Measurements from ENCODE around the gene PDIA5.
"Not testable (repeated sequence)": the region's sequence is repeated elsewhere in the genome, so short reads cannot be mapped to it uniquely, and the experiment has no call there.

Gene PDIA5

GRCh38 chr3:123098426-123099330, 31.9 kb downstream of the PDIA5 start:
- no peak for DNase-seq (ENCODE audit: low spot score in 2 of 2)
- Histone ChIP-seq H3K9me3 (no peaks in the 10 kb centered on the region), H3K27me3 (ENCODE audit: low read depth) (no peaks in the 10 kb centered on the region), H3K4me3 (no peak overlapping the region), H3K4me1 (no peaks in the 10 kb centered on the region), H3K36me3 (replicated peaks) (peaks cover 39% of the 10 kb centered on the region)
- in situ Hi-C loops (cut with MboI; ENCODE audit: low sequenced_read_pairs): no loop called here

GRCh38 chr3:123099331-123100192, 32.7 kb downstream of the PDIA5 start:
- H3K36me3 ChIP-seq (replicated peaks): peaks cover 35% of the 10 kb centered on the region
- no peaks in the 10 kb centered on the region for H3K4me1 ChIP-seq
- no peaks in the 10 kb centered on the region for H3K9me3 ChIP-seq
- no peak overlapping the region for H3K4me3 ChIP-seq
- DNase-seq (ENCODE audit: low spot score in 2 of 2): no peak
- no peaks in the 10 kb centered on the region for H3K27me3 ChIP-seq (ENCODE audit: low read depth)
- in situ Hi-C loops (cut with MboI; ENCODE audit: low sequenced_read_pairs): no loop called here

- DNase-seq (ENCODE audit: low spot score in 2 of 2): no peak
- peaks cover 42% of the 10 kb centered on the region for H3K36me3 ChIP-seq (replicated peaks)
- H3K4me1 ChIP-seq: no peaks in the 10 kb centered on the region
- in situ Hi-C loops (cut with MboI; ENCODE audit: low sequenced_read_pairs): no loop called here
- no peak overlapping the region for H3K4me3 ChIP-seq
- no peaks in the 10 kb centered on the region for H3K27me3 ChIP-seq (ENCODE audit: low read depth)
- H3K9me3 ChIP-seq: no peaks in the 10 kb centered on the region
Measured at GRCh38 chr3:123100193-123100776, 33.5 kb downstream of the PDIA5 start.

GRCh38 chr3:123102249-123102648, 35.4 kb downstream of the PDIA5 start:
- Histone ChIP-seq H3K9me3 (no peaks in the 10 kb centered on the region), H3K4me3 (no peak overlapping the region), H3K36me3 (replicated peaks) (peaks cover 52% of the 10 kb centered on the region), H3K4me1 (no peaks in the 10 kb centered on the region), H3K27me3 (ENCODE audit: low read depth) (no peaks in the 10 kb centered on the region)
- DNase-seq (ENCODE audit: low spot score in 2 of 2): no peak
- in situ Hi-C loops (cut with MboI; ENCODE audit: low sequenced_read_pairs): no loop called here

GRCh38 chr3:123102826-123103225, 36.0 kb downstream of the PDIA5 start:
- H3K9me3 ChIP-seq: no peaks in the 10 kb centered on the region
- in situ Hi-C loops (cut with MboI; ENCODE audit: low sequenced_read_pairs): no loop called here
- no peaks in the 10 kb centered on the region for H3K27me3 ChIP-seq (ENCODE audit: low read depth)
- H3K36me3 ChIP-seq (replicated peaks): peaks cover 58% of the 10 kb centered on the region
- H3K4me1 ChIP-seq: no peaks in the 10 kb centered on the region
- DNase-seq (ENCODE audit: low spot score in 2 of 2): no peak
- H3K4me3 ChIP-seq: no peak overlapping the region

- Histone ChIP-seq H3K4me1 (no peaks in the 10 kb centered on the region), H3K36me3 (replicated peaks) (peaks cover 54% of the 10 kb centered on the region), H3K9me3 (no peaks in the 10 kb centered on the region), H3K4me3 (no peak overlapping the region), H3K27me3 (ENCODE audit: low read depth) (no peaks in the 10 kb centered on the region)
- DNase-seq (ENCODE audit: low spot score in 2 of 2): no peak
- in situ Hi-C loops (cut with MboI; ENCODE audit: low sequenced_read_pairs): no loop called here
Measured at GRCh38 chr3:123104550-123104949, 37.7 kb downstream of the PDIA5 start.

- in situ Hi-C loops (cut with MboI; ENCODE audit: low sequenced_read_pairs): no loop called here
- no peaks in the 10 kb centered on the region for H3K9me3 ChIP-seq
- DNase-seq (ENCODE audit: low spot score in 2 of 2): no peak
- H3K4me3 ChIP-seq: no peak overlapping the region
- H3K4me1 ChIP-seq: no peaks in the 10 kb centered on the region
- no peaks in the 10 kb centered on the region for H3K27me3 ChIP-seq (ENCODE audit: low read depth)
- H3K36me3 ChIP-seq (replicated peaks): peaks cover 56% of the 10 kb centered on the region
Measured at GRCh38 chr3:123105201-123106189, 38.7 kb downstream of the PDIA5 start.

- no peaks in the 10 kb centered on the region for H3K9me3 ChIP-seq
- peaks cover 37% of the 10 kb centered on the region for H3K36me3 ChIP-seq (replicated peaks)
- no peaks in the 10 kb centered on the region for H3K4me1 ChIP-seq
- no peak overlapping the region for H3K4me3 ChIP-seq
- no peak for DNase-seq (ENCODE audit: low spot score in 2 of 2)
- in situ Hi-C loops (cut with MboI; ENCODE audit: low sequenced_read_pairs): no loop called here
- no peaks in the 10 kb centered on the region for H3K27me3 ChIP-seq (ENCODE audit: low read depth)
Measured at GRCh38 chr3:123110282-123110975, 43.6 kb downstream of the PDIA5 start.

GRCh38 chr3:123110976-123111615, 44.3 kb downstream of the PDIA5 start:
- H3K27me3 ChIP-seq (ENCODE audit: low read depth): no peaks in the 10 kb centered on the region
- H3K4me3 ChIP-seq: no peak overlapping the region
- no peak for DNase-seq (ENCODE audit: low spot score in 2 of 2)
- no peaks in the 10 kb centered on the region for H3K9me3 ChIP-seq
- H3K4me1 ChIP-seq: no peaks in the 10 kb centered on the region
- in situ Hi-C loops (cut with MboI; ENCODE audit: low sequenced_read_pairs): no loop called here
- H3K36me3 ChIP-seq (replicated peaks): peaks cover 35% of the 10 kb centered on the region

- H3K27me3 ChIP-seq (ENCODE audit: low read depth): no peaks in the 10 kb centered on the region
- peaks cover 34% of the 10 kb centered on the region for H3K36me3 ChIP-seq (replicated peaks)
- in situ Hi-C loops (cut with MboI; ENCODE audit: low sequenced_read_pairs): no loop called here
- no peak overlapping the region for H3K4me3 ChIP-seq
- DNase-seq (ENCODE audit: low spot score in 2 of 2): no peak
- H3K4me1 ChIP-seq: no peaks in the 10 kb centered on the region
- no peaks in the 10 kb centered on the region for H3K9me3 ChIP-seq
Measured at GRCh38 chr3:123111640-123112039, 44.8 kb downstream of the PDIA5 start.

GRCh38 chr3:123112232-123112631, 45.4 kb downstream of the PDIA5 start:
- in situ Hi-C loops (cut with MboI; ENCODE audit: low sequenced_read_pairs): no loop called here
- Histone ChIP-seq H3K9me3 (no peaks in the 10 kb centered on the region), H3K4me1 (no peaks in the 10 kb centered on the region), H3K36me3 (replicated peaks) (peaks cover 34% of the 10 kb centered on the region), H3K27me3 (ENCODE audit: low read depth) (no peaks in the 10 kb centered on the region), H3K4me3 (no peak overlapping the region)
- DNase-seq (ENCODE audit: low spot score in 2 of 2): no peak

GRCh38 chr3:123112656-123113055, 45.8 kb downstream of the PDIA5 start:
- H3K27me3 ChIP-seq (ENCODE audit: low read depth); H3K4me3 ChIP-seq; DNase-seq (ENCODE audit: low spot score in 2 of 2); H3K9me3 ChIP-seq; in situ Hi-C loops (cut with MboI; ENCODE audit: low sequenced_read_pairs); H3K4me1 ChIP-seq: not testable (repeated sequence)
- H3K36me3 ChIP-seq (replicated peaks): peaks cover 32% of the 10 kb centered on the region
